WTC11 (cell line): ENCODE results near the gene AIDA. TPM values are rescaled to one million over a fixed set of nuclear protein-coding genes. Genes with fewer than 3 reads are reported as not detected.

ENCODE experiments used
- ATAC-seq: fragments of 200-7000 bp; cut with Tn5 transposase; 2 replicates; pipeline ENCODE4 v1.10.0; 2021; ENCODE audit warnings: mild to moderate bottlenecking, moderate library complexity
- CTCF ChIA-PET: fragments of 300-600 bp; sonication (Branson Sonifier 250); formaldehyde crosslinking; loops from one replicate; lab custom pipeline; 2021; ENCODE audit warnings: antibody characterized with exemption; lab: Charles Lee
- POLR2A ChIA-PET: fragments of 350-600 bp; sonication (Branson Sonifier 250); formaldehyde crosslinking; loops from one replicate; lab custom pipeline; 2021; ENCODE audit warnings: antibody characterized with exemption; lab: Charles Lee
- DNase-seq: peaks from one replicate; pipeline ENCODE4 v3.0.0; 2021; ENCODE audit warnings: low spot score
- H3K27ac Mint-ChIP-seq: 2 replicates; pipeline ENCODE4 v1.8.0; 2021; ENCODE audit warnings: mixed read lengths
- H3K27me3 Mint-ChIP-seq: 2 replicates; pipeline ENCODE4 v1.8.0; 2021; ENCODE audit warnings: low read depth, mild to moderate bottlenecking, moderate library complexity, mixed read lengths
- H3K36me3 Mint-ChIP-seq: 2 replicates; pipeline ENCODE4 v1.8.0; 2021; ENCODE audit warnings: mixed read lengths
- H3K4me1 Mint-ChIP-seq: 2 replicates; pipeline ENCODE4 v1.8.0; 2022; ENCODE audit warnings: mixed read lengths
- H3K4me3 Mint-ChIP-seq: 2 replicates; pipeline ENCODE4 v1.8.0; 2021; ENCODE audit warnings: mild to moderate bottlenecking, moderate library complexity, mixed read lengths
- H3K9me3 Mint-ChIP-seq: 2 replicates; pipeline ENCODE4 v1.8.0; 2021; ENCODE audit warnings: mixed read lengths
- ATF3 ChIP-seq: sonication (generic); formaldehyde crosslinking; conservative IDR thresholded peaks from 2 replicates; pipeline ENCODE4 v1.8.1; 2022; ENCODE audit warnings: mild to moderate bottlenecking, missing genetic modification reagents
- CDX4 ChIP-seq: fragments of 250-450 bp; sonication (Bioruptor Pico); IDR thresholded peaks from 2 replicates; pipeline ENCODE4 v1.9.0; 2021; ENCODE audit warnings: moderate library complexity, mild to moderate bottlenecking, inconsistent platforms, borderline replicate concordance
- E2F5 ChIP-seq: sonication (generic); formaldehyde crosslinking; IDR thresholded peaks from 2 replicates; pipeline ENCODE4 v1.8.1; 2022; ENCODE audit warnings: mild to moderate bottlenecking, moderate library complexity, missing genetic modification reagents
- ELF4 ChIP-seq: sonication (generic); formaldehyde crosslinking; IDR thresholded peaks from 2 replicates; pipeline ENCODE4 v1.8.1; 2022; ENCODE audit warnings: low read depth, mild to moderate bottlenecking, moderate library complexity, missing genetic modification reagents
- GABPB1 ChIP-seq: sonication (generic); formaldehyde crosslinking; IDR thresholded peaks from 2 replicates; pipeline ENCODE4 v1.8.1; 2023; ENCODE audit warnings: mild to moderate bottlenecking, missing genetic modification reagents
- MLX ChIP-seq: sonication (generic); formaldehyde crosslinking; IDR thresholded peaks from 2 replicates; pipeline ENCODE4 v1.8.1; 2023; ENCODE audit warnings: mild to moderate bottlenecking, missing genetic modification reagents, moderate library complexity
- STAT6 ChIP-seq: sonication (generic); formaldehyde crosslinking; conservative IDR thresholded peaks from 2 replicates; pipeline ENCODE4 v1.8.1; 2023; ENCODE audit warnings: mild to moderate bottlenecking, low read depth, missing genetic modification reagents, moderate library complexity
- TEAD4 ChIP-seq: sonication (generic); formaldehyde crosslinking; IDR thresholded peaks from 2 replicates; pipeline ENCODE4 v1.8.0; 2022; ENCODE audit warnings: mild to moderate bottlenecking, missing genetic modification reagents
- USF1 ChIP-seq: sonication (generic); formaldehyde crosslinking; IDR thresholded peaks from 2 replicates; pipeline ENCODE4 v1.8.0; 2022; ENCODE audit warnings: mild to moderate bottlenecking, missing genetic modification reagents
- ZMAT4 ChIP-seq: fragments of 250-450 bp; sonication (Bioruptor Pico); IDR thresholded peaks from 2 replicates; pipeline ENCODE4 v1.9.0; 2021; ENCODE audit warnings: mild to moderate bottlenecking
- ZNF219 ChIP-seq: sonication (generic); formaldehyde crosslinking; IDR thresholded peaks from 2 replicates; pipeline ENCODE4 v1.8.0; 2023; ENCODE audit warnings: missing genetic modification reagents, mild to moderate bottlenecking, borderline replicate concordance
- ZNF281 ChIP-seq: sonication (generic); formaldehyde crosslinking; IDR thresholded peaks from 2 replicates; pipeline ENCODE4 v1.8.0; 2023; ENCODE audit warnings: mild to moderate bottlenecking, missing genetic modification reagents
- ZNF416 ChIP-seq: fragments of 250-450 bp; sonication (Bioruptor Pico); IDR thresholded peaks from 2 replicates; pipeline ENCODE4 v1.9.0; 2021; ENCODE audit warnings: mild to moderate bottlenecking, inconsistent platforms
- ZNF512 ChIP-seq: sonication (generic); formaldehyde crosslinking; IDR thresholded peaks from 2 replicates; pipeline ENCODE4 v1.8.1; 2022; ENCODE audit warnings: missing genetic modification reagents, borderline replicate concordance
- total RNA-seq: library from RNA; stranded (reverse); gene quantifications from 3 replicates; pipeline ENCODE4 v1.2.3, GENCODE V29; 2021

The AIDA gene
- total RNA-seq, 1 experiment from 2014 or later = 81.2 TPM

- 0 out of 2 replicates have a peak, but pooled peaks have one; percentile 9 for TF ChIP-seq GABPB1 (CRISPR knock-in tag)
- TF ChIP-seq CDX4 (CRISPR knock-in tag) = no peak
- TF ChIP-seq, all 79 proteins: peak for 7
Measured at GRCh38 chr1:222712253-222713090, at the start of gene AIDA, which contains the start of gene BROX (continued).

GRCh38 chr1:222761083-222761482, 48.8 kb upstream of the AIDA start:
- Mint-ChIP-seq H3K27me3 (peaks cover 4% of the 10 kb centered on the region), H3K9me3 (peaks cover 15% of the 10 kb centered on the region), H3K36me3 (no peaks in the 10 kb centered on the region)
- POLR2A ChIA-PET = no interaction called here
- TF ChIP-seq STAT6 (CRISPR knock-in tag) (no peak), USF1 (CRISPR knock-in tag) (no peak), E2F5 (CRISPR knock-in tag) (no peak), ATF3 (CRISPR knock-in tag) (no peak), TEAD4 (no peak), ELF4 (no peak), ZMAT4 (no peak), ZNF281 (CRISPR knock-in tag) (no peak), ZNF512 (CRISPR knock-in tag) (no peak), ZNF416 (CRISPR knock-in tag) (no peak), MLX (CRISPR knock-in tag) (no peak), ZNF219 (CRISPR knock-in tag) (no peak)
- TF ChIP-seq, all 79 proteins: peak for 0
- H3K4me3 Mint-ChIP-seq = no peak overlapping the region
- H3K27ac Mint-ChIP-seq = no peak overlapping the region
- ATAC-seq = no peak
- no peaks in the 10 kb centered on the region for H3K4me1 Mint-ChIP-seq
- no peak for DNase-seq
- CTCF ChIA-PET = no interaction called here
